MCF 10A (cell line): ENCODE data around the gene MYO16. TPM values are rescaled to one million over a fixed set of nuclear protein-coding genes. Genes with fewer than 3 reads are reported as not detected.

Source experiments
- BruUV-seq: library from RNA; stranded (reverse); fragments of 400-500 nt; replicated peaks from 2 replicates; lab custom pipeline; 2021; lab: Mats Ljungman, UMichigan
- CTCF ChIA-PET: fragments of 300-600 bp; sonication (Branson Sonifier 250); formaldehyde crosslinking; extraction: SDS; loops from one replicate; lab custom pipeline; 2021; ENCODE audit warnings: antibody characterized with exemption, inconsistent platforms; lab: Yijun Ruan, JAX
- POLR2A ChIA-PET: fragments of 300-600, 350-650 bp; sonication (Branson Sonifier 250); formaldehyde crosslinking; extraction: SDS; loops from one replicate; lab custom pipeline; 2020; ENCODE audit warnings: antibody characterized with exemption, inconsistent platforms; lab: Yijun Ruan, JAX
- DNase-seq: peaks from one replicate; pipeline ENCODE4 v3.0.0-alpha.2; 2018; ENCODE audit not compliant: unreplicated experiment
- H3K27ac Mint-ChIP-seq: one replicate; pipeline ENCODE4 v1.8.0; 2022; ENCODE audit warnings: mild to moderate bottlenecking, low read depth, mixed read lengths; ENCODE audit not compliant: unreplicated experiment
- H3K27me3 Mint-ChIP-seq: one replicate; pipeline ENCODE4 v1.8.0; 2022; ENCODE audit warnings: mixed read lengths; ENCODE audit not compliant: insufficient read depth, unreplicated experiment
- H3K36me3 Mint-ChIP-seq: one replicate; pipeline ENCODE4 v1.8.0; 2022; ENCODE audit warnings: mild to moderate bottlenecking, moderate library complexity, mixed read lengths; ENCODE audit not compliant: insufficient read depth, unreplicated experiment
- H3K4me1 Mint-ChIP-seq: one replicate; pipeline ENCODE4 v1.8.0; 2022; ENCODE audit warnings: mixed read lengths; ENCODE audit not compliant: insufficient read depth, unreplicated experiment
- H3K4me3 Mint-ChIP-seq: one replicate; pipeline ENCODE4 v1.8.0; 2022; ENCODE audit warnings: mild to moderate bottlenecking, moderate library complexity, mixed read lengths; ENCODE audit not compliant: unreplicated experiment
- H3K9me3 Mint-ChIP-seq: one replicate; pipeline ENCODE4 v1.8.0; 2022; ENCODE audit warnings: mixed read lengths; ENCODE audit not compliant: unreplicated experiment
- CTCF ChIP-seq: fragments of 200-600 bp; IDR thresholded peaks from one replicate; pipeline ENCODE4 v1.8.0; 2022; ENCODE audit warnings: antibody characterized with exemption, mild to moderate bottlenecking; ENCODE audit not compliant: unreplicated experiment
- intact Hi-C: fragments of 100-400 bp; cut with micrococcal nuclease; formaldehyde crosslinking; loops from 2 replicates; pipeline ENCODE4 v1.14.1; 2022
- total RNA-seq: library from RNA; stranded (reverse); gene quantifications from 2 replicates; pipeline ENCODE4 v1.2.3, GENCODE V29; 2022

Gene MYO16
- total RNA-seq, 1 experiment from 2014 or later, result not detected

- Mint-ChIP-seq H3K36me3 (no peaks in the 10 kb centered on the region), H3K9me3 (no peaks in the 10 kb centered on the region), H3K27me3 (no peaks in the 10 kb centered on the region), H3K4me3 (no peak overlapping the region), H3K4me1 (no peaks in the 10 kb centered on the region), H3K27ac (no peak overlapping the region)
- intact Hi-C loops, result no loop called here
- BruUV-seq, result no TSS peak
- no peak for DNase-seq
- ChIA-PET CTCF (no interaction called here), POLR2A (no interaction called here)
- TF ChIP-seq CTCF, result no peak
Measured at GRCh38 chr13:109126891-109127641, 497.7 kb downstream of the MYO16 start.

GRCh38 chr13:109128121-109128520 is 498.7 kb downstream of the MYO16 start:
- Mint-ChIP-seq H3K27me3 (no peaks in the 10 kb centered on the region), H3K9me3 (no peaks in the 10 kb centered on the region), H3K4me1 (no peaks in the 10 kb centered on the region), H3K4me3 (no peak overlapping the region), H3K36me3 (no peaks in the 10 kb centered on the region), H3K27ac (no peak overlapping the region)
- CTCF ChIA-PET, result interaction anchor here (0.9 kb wide), 1 partner anchor 20 kb away, joined by 5 read pairs; no protein-coding TSS in a partner anchor
- DNase-seq, result no peak
- BruUV-seq, result no TSS peak
- POLR2A ChIA-PET, result interaction anchor here (0.7 kb wide), 1 partner anchor 161 kb away, joined by 3 read pairs; no protein-coding TSS in a partner anchor
- TF ChIP-seq CTCF, result no peak
- intact Hi-C loops, result no loop called here

GRCh38 chr13:109130093-109130835 is 500.9 kb downstream of the MYO16 start:
- Mint-ChIP-seq H3K9me3 (no peaks in the 10 kb centered on the region), H3K4me1 (no peaks in the 10 kb centered on the region), H3K4me3 (no peak overlapping the region), H3K36me3 (no peaks in the 10 kb centered on the region), H3K27me3 (no peaks in the 10 kb centered on the region), H3K27ac (no peak overlapping the region)
- POLR2A ChIA-PET, result interaction anchor here (0.9 kb wide), 1 partner anchor 26 kb away, joined by 3 read pairs; no protein-coding TSS in a partner anchor
- no peak for DNase-seq
- intact Hi-C loops, result no loop called here
- no peak for TF ChIP-seq CTCF
- CTCF ChIA-PET, result interaction anchor here (0.6 to 1.5 kb wide), 5 partner anchors 9 to 650 kb away, joined by 3 to 5 read pairs (median 3); no protein-coding TSS in a partner anchor
- BruUV-seq, result no TSS peak

- no peak overlapping the region for H3K27ac Mint-ChIP-seq
- H3K36me3 Mint-ChIP-seq, result no peaks in the 10 kb centered on the region
- H3K4me1 Mint-ChIP-seq, result no peaks in the 10 kb centered on the region
- intact Hi-C loops, result no loop called here
- no peak overlapping the region for H3K4me3 Mint-ChIP-seq
- ChIA-PET POLR2A (no interaction called here), CTCF (interaction anchor here (1.5 kb wide), 1 partner anchor 216 kb away, joined by 3 read pairs; no protein-coding TSS in a partner anchor)
- no peaks in the 10 kb centered on the region for H3K27me3 Mint-ChIP-seq
- DNase-seq, result no peak
- TF ChIP-seq CTCF, result no peak
- no TSS peak for BruUV-seq
- no peaks in the 10 kb centered on the region for H3K9me3 Mint-ChIP-seq
Measured at GRCh38 chr13:109131698-109132257, 502.4 kb downstream of the MYO16 start.
